Epidermal melanocyte (primary cell): ENCODE measurements around the gene MAZ.
"Not testable (repeated sequence)": the region's sequence is repeated elsewhere in the genome, so short reads cannot be mapped to it uniquely, and the experiment has no call there.

Experiments
- DNase-seq: peaks from one replicate; pipeline ENCODE4 v3.0.0; 2011; ENCODE audit warnings: low spot score; ENCODE audit not compliant: insufficient read length

MAZ gene

GRCh38 chr16:29806099-29806579, at the start of gene MAZ:
MAZ (plus strand) TSS chr16:29806529; CDS start chr16:29806702, 173 bp downstream.
- DNase-seq = peak; percentile 59

- no peak for DNase-seq
Measured at GRCh38 chr16:29756654-29757053, 49.7 kb upstream of the MAZ start.

GRCh38 chr16:29757086-29757485, 49.2 kb upstream of the MAZ start:
- not testable (repeated sequence) for DNase-seq

GRCh38 chr16:29757950-29758466, 48.3 kb upstream of the MAZ start:
- DNase-seq = no peak

DNA sequence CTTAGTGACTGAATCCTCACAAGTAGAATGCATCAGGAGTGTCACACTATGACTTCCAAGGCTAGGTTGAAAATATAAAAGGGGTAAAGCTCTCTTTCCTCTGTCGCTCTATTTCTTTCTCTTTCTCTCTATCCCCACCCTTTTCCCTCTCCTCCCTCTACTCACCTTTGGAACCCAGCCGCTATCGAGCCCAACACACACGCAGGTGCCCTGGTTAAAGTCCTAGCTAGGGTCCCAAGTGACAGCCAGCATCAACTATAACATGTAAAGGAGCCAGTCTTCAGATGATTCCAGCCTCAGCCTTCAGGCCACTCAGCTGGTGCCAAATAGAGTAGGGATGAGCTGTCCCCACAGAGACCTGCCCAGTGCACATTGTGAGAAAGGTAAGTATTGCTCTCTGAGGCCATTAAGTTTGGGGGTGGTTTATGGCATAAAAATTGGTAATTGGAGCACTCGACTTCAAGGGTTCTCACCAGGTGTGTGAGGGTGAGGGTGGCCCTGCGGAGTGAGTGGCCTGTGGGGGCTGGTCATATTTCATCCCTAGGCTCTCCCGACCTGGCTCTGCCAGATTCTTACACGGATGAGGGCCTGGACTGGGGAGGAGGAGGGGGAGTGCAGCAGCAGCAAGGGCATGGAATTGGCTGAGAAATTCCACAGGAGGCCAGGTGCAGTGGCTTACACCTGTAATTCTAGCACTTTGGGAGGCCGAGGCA, 45.6 kb upstream of the MAZ start:
- no peak for DNase-seq

DNA sequence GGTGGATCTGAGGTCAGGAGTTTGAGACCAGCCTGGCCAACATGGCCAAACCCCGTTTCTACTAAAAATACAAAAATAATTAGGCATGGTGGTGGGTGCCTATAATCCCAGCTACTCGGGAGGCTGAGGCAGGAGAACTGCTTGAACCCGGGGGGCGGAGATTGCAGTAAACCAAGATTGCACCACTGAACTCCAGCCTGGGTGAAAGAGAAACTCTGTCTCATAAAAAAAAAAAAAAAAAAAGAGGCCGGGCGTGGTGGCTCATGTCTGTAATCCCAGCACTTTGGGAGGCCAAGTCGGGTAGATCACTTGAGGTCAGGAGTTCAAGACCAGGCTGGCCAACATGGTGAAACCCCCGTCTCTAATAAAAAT, 45.1 kb upstream of the MAZ start:
- not testable (repeated sequence) for DNase-seq

DNA sequence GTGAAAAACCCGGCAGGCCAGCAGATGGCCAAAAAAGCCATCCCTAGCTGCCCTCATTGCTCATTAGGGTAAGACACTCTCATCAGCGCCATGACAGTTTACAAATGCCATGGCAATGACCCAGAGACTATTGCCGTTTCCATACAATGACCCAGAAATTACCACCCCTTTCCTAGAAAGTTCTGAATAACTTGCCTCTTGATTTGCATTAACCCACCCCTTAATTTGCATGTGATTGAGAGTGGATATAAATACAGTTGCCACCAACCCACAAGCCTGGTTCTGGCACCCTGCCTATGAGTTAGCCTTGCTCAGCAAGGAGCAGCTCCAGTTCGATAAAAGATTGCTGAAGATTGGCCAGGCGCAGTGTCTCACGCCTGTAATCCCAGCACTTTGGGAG, 44.4 kb upstream of the MAZ start:
- DNase-seq = no peak

- no peak for DNase-seq
Measured at GRCh38 chr16:29763326-29763725, 43.0 kb upstream of the MAZ start.

DNA sequence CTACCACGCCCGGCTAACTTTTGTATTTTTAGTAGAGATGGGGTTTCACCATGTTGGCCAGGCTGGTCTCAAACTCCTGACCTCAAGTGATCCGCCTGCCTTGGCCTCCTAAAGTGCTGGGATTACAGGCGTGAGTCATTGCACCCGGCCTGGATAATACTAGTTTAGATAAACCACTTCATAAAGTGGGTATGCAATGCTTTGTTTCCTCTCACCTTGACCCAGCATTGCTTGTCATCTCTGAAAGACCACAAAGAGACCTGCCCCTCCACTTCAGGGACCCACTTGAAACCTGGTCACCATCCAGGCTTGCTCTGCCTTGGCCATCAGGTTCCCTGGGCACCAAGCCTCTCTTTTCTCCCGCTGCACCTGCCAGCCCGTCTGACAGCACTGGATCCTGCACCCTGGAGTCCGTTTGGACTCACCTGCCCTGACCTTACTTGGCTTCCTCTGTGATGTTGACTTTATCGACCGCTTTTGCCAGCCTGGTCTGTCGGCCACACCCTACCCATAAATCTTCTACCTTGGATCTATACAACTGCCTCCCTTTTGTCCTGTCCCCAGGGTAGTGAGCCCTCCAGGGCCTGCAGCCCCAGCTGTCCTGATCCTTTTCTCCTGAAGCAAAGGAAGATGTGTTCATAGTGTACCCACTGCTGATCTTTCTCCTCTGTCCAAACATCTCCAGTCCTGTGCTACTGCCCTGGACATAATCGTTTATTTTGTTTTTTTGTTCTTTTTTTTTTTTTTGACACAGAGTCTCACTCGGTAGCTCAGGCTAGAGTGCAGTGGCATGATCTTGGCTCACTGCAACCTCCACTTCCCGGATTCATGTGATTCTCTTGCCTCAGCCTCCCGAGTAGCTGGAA, 40.9 kb upstream of the MAZ start:
- no peak for DNase-seq

DNA sequence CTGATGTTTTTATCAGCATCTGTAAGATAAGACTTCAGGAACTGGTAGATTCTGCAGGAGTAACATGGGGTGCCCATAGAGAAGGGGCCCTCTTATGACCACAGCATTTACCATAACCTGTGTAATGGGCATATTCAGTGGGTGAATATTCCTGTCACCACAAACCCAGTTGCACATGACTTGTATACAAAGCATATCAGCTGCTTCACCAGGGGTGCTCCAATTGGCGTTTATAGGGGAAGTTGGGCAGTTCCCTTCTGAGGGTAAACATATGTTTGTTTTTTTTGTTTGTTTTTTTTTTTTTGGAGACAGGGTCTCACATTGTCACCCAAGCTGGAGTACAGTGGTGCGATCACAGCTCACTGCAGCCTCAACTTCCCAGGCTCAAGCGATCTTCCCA, 39.8 kb upstream of the MAZ start:
- no peak for DNase-seq

GRCh38 chr16:29767062-29767461, 39.3 kb upstream of the MAZ start:
- DNase-seq = no peak

GRCh38 chr16:29769507-29769906, 36.8 kb upstream of the MAZ start:
- DNase-seq = no peak

DNA sequence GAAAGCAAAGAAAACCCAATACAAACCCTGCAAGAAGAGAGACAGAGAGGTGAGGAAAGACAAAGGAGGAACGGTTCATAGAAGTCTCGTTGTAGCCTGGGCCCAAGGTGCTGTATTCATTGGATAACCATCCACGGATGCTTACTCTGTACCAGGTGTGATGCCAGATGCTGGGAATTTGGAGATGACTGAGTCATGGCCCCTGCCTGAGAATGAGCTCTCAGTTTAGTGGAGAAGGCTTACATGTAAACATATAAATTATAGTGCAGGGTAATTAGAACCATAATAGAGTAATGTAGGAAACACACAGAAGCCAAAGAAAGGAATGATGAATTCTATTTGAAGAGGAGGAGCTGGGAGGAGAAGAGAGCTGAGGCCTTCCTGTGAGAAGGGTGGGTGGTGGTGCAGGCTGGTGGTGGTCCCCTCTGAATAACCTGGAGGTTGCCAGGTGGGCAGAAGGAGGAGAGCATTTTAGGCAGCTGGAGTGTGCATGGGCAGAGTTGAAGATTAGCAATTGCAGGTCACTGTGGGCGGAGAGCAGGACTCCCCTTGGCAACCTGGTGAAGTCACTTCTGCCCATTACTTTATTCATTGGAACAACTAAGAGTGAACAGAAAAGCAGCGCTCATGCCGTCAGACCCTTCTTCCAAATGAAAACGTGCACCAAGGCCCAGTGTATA, 35.9 kb upstream of the MAZ start:
- no peak for DNase-seq

DNA sequence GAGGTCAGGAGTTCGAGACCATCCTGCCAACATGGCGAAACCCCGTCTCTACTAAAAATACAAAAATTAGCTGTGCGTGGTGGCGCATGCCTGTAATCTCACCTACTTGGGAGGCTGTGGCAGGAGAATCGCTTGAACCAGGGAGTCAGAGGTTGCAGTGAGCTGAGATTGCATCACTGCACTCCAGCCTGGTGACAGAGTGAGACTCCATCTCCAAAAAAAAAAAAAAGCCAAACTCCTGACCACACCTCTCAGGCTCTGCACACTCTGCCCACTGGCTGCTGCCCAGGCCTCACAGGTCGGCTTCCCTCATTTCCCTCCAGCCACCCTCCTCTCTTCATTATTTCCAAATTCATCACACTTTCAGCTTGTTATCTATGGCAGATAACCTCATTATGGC, 34.0 kb upstream of the MAZ start:
- DNase-seq = not testable (repeated sequence)

GRCh38 chr16:29774730-29775129, 31.6 kb upstream of the MAZ start:
- no peak for DNase-seq

GRCh38 chr16:29775742-29776408, 30.5 kb upstream of the MAZ start:
- no peak for DNase-seq

DNA sequence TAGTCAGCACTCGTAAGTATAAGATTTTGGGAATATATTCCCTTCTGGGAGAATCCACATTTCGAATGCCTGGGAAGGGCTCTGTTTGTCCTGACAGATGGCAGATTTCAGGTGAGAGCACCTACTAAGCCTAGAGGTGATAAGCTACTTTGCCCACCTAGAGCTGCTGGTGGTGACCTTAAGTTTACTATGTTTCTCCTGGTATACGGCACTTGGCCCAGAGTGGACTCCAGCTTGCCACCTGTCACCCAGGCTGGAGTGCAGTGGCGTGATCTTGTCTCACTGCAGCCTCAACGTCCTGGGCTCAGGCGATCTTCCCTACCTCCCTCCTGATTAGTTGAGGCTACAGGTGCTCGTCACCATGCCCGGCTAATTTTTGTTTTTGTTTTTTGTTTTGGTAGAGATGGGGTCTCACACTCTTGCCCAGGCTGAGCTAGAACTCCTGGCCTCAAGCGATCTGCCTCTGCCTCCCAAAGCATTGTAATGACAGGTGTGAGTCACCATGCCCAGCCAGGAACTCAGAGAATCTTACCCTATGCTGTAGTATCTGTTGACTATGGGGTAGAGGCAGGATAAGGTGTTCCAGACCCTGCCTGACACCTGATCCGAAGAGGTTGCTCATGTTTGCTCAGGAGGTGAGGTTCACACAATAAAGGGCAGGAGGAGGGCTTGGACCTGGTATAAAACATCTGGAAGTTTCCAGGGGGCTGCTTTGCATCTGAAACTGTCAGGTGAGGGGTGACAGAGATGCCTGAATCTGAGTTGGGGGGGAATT, 28.6 kb upstream of the MAZ start, which contains the start of gene ZG16:
Gene ZG16, plus strand, starts transcription at position 681 of the 775 bp plus-strand sequence. CDS start 1,011 bp downstream, outside the sequence.
- DNase-seq = no peak

DNA sequence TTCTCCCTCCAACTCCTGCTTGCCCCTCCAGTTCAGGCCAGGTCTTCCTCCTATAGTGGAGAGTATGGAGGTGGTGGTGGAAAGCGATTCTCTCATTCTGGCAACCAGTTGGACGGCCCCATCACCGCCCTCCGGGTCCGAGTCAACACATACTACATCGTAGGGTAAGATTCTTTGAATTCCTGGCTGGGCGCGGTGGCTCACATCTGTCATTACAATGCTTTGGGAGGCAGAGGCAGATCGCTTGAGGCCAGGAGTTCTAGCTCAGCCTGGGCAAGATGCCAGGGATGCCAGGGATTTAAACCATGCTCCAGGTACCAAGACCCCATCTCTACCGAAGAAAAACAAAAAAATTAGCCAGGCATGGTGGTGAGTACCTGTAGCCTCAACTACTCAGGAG, 26.9 kb upstream of the MAZ start:
- DNase-seq = no peak

GRCh38 chr16:29783094-29783953, 23.0 kb upstream of the MAZ start:
- DNase-seq = not testable (repeated sequence)
